SK-N-SH treated with all-trans-retinoic acid at 6 μM for 48 hours (cell line): ENCODE data around the gene ZFP64.

ENCODE experiments used
- ATAC-seq: fragments of 200-7000 bp; cut with Tn5 transposase; 3 replicates; pipeline ENCODE4 v1.9.1; 2020; ENCODE audit warnings: mild to moderate bottlenecking, moderate library complexity
- ARNTL ChIP-seq: fragments of 450-650 bp; formaldehyde crosslinking; IDR thresholded peaks from 2 replicates; pipeline ENCODE4 v1.5.0; 2020; ENCODE audit warnings: low read depth, mild to moderate bottlenecking, moderate library complexity, borderline replicate concordance
- BACH2 ChIP-seq: fragments of 250-450 bp; sonication (Bioruptor Pico); IDR thresholded peaks from 2 replicates; pipeline ENCODE4 v1.9.0; 2021; ENCODE audit warnings: mild to moderate bottlenecking, borderline replicate concordance
- CSDC2 ChIP-seq: fragments of 250-450 bp; sonication (Bioruptor Pico); IDR thresholded peaks from 2 replicates; pipeline ENCODE4 v1.5.0; 2020; ENCODE audit warnings: mild to moderate bottlenecking, moderate library complexity
- CSRNP3 ChIP-seq: fragments of 250-450 bp; sonication (Bioruptor Pico); IDR thresholded peaks from 2 replicates; pipeline ENCODE4 v1.5.1; 2021; ENCODE audit warnings: mild to moderate bottlenecking, moderate library complexity
- ESRRG ChIP-seq: fragments of 250-450 bp; sonication (Bioruptor Pico); IDR thresholded peaks from 2 replicates; pipeline ENCODE4 v1.6.1; 2021; ENCODE audit warnings: mild to moderate bottlenecking
- GLIS3 ChIP-seq: fragments of 250-450 bp; sonication (Bioruptor Pico); IDR thresholded peaks from 2 replicates; pipeline ENCODE4 v1.5.0; 2020; ENCODE audit warnings: mild to moderate bottlenecking, moderate library complexity
- ISL1 ChIP-seq: fragments of 250-450 bp; sonication (Bioruptor Pico); IDR thresholded peaks from 2 replicates; pipeline ENCODE4 v2.1.2; 2022; ENCODE audit warnings: mild to moderate bottlenecking, moderate library complexity
- OSR1 ChIP-seq: fragments of 250-450 bp; sonication (Bioruptor Pico); IDR thresholded peaks from 2 replicates; pipeline ENCODE4 v1.8.0; 2022; ENCODE audit warnings: moderate library complexity, mild to moderate bottlenecking, inconsistent platforms
- POU6F1 ChIP-seq: fragments of 250-450 bp; sonication (Bioruptor Pico); IDR thresholded peaks from 2 replicates; pipeline ENCODE4 v1.8.0; 2021; ENCODE audit warnings: low read depth, mild to moderate bottlenecking, moderate library complexity, borderline replicate concordance
- PPARA ChIP-seq: fragments of 250-450 bp; sonication (Bioruptor Pico); IDR thresholded peaks from 2 replicates; pipeline ENCODE4 v1.5.0; 2020; ENCODE audit warnings: mild to moderate bottlenecking, borderline replicate concordance
- SNAI2 ChIP-seq: fragments of 250-450 bp; sonication (Bioruptor Pico); IDR thresholded peaks from 2 replicates; pipeline ENCODE4 v1.5.0; 2020; ENCODE audit warnings: mild to moderate bottlenecking, moderate library complexity
- TCF4 ChIP-seq: fragments of 250-450 bp; sonication (Bioruptor Pico); IDR thresholded peaks from 2 replicates; pipeline ENCODE4 v1.8.0; 2021; ENCODE audit warnings: mild to moderate bottlenecking, moderate library complexity, borderline replicate concordance
- TOX ChIP-seq: fragments of 250-450 bp; sonication (Bioruptor Pico); IDR thresholded peaks from 2 replicates; pipeline ENCODE4 v1.8.0; 2021; ENCODE audit warnings: mild to moderate bottlenecking, moderate library complexity, borderline replicate concordance
- TSHZ2 ChIP-seq: fragments of 250-450 bp; sonication (Bioruptor Pico); IDR thresholded peaks from 2 replicates; pipeline ENCODE4 v1.5.0; 2020; ENCODE audit warnings: mild to moderate bottlenecking, moderate library complexity
- ZC3H10 ChIP-seq: fragments of 250-450 bp; sonication (Bioruptor Pico); IDR thresholded peaks from 2 replicates; pipeline ENCODE4 v1.5.1; 2021; ENCODE audit warnings: mild to moderate bottlenecking, moderate library complexity
- ZFP3 ChIP-seq: fragments of 250-450 bp; sonication (Bioruptor Pico); IDR thresholded peaks from 2 replicates; pipeline ENCODE4 v1.5.0; 2020; ENCODE audit warnings: mild to moderate bottlenecking, moderate library complexity
- ZFP30 ChIP-seq: fragments of 450-650 bp; formaldehyde crosslinking; IDR thresholded peaks from 2 replicates; pipeline ENCODE4 v1.5.0; 2022; ENCODE audit warnings: mild to moderate bottlenecking, moderate library complexity
- ZNF565 ChIP-seq: fragments of 450-650 bp; formaldehyde crosslinking; conservative IDR thresholded peaks from 2 replicates; pipeline ENCODE4 v1.5.0; 2020; ENCODE audit warnings: low read depth, mild to moderate bottlenecking, moderate library complexity

The ZFP64 gene

GRCh38 chr20:52210037-52210990, 18.7 kb upstream of the ZFP64 start:
- no peak for TF ChIP-seq GLIS3 (CRISPR knock-in tag)
- TF ChIP-seq SNAI2 = no peak
- ATAC-seq = no peak

GRCh38 chr20:52209154-52209571, 17.6 kb upstream of the ZFP64 start:
- no peak for ATAC-seq
- TF ChIP-seq GLIS3 (CRISPR knock-in tag) = no peak

GRCh38 chr20:52207020-52207810, 15.6 kb upstream of the ZFP64 start:
- TF ChIP-seq PPARA (CRISPR knock-in tag) (no peak), TOX (CRISPR knock-in tag) (no peak), ISL1 (CRISPR knock-in tag) (no peak)
- no peak for ATAC-seq

GRCh38 chr20:52204136-52204535, 12.6 kb upstream of the ZFP64 start:
- 0 out of 3 replicates have a peak, but pooled peaks have one; percentile 32 for ATAC-seq
- TF ChIP-seq SNAI2 (no peak), ZNF565 (CRISPR knock-in tag) (no peak), GLIS3 (CRISPR knock-in tag) (no peak), ESRRG (CRISPR knock-in tag) (no peak), TCF4 (CRISPR knock-in tag) (no peak), ZFP30 (CRISPR knock-in tag) (no peak), TOX (CRISPR knock-in tag) (no peak)

- no peak for ATAC-seq
- no peak for TF ChIP-seq ZFP3
- no peak for TF ChIP-seq ZC3H10 (CRISPR knock-in tag)
- no peak for TF ChIP-seq TOX (CRISPR knock-in tag)
- TF ChIP-seq SNAI2 = no peak
- no peak for TF ChIP-seq TSHZ2 (CRISPR knock-in tag)
- no peak for TF ChIP-seq OSR1 (CRISPR knock-in tag)
- no peak for TF ChIP-seq POU6F1 (CRISPR knock-in tag)
- TF ChIP-seq BACH2 (CRISPR knock-in tag) = no peak
- TF ChIP-seq CSDC2 (CRISPR knock-in tag) = no peak
Observed at GRCh38 chr20:52201395-52201794, 9.8 kb upstream of the ZFP64 start.

GRCh38 chr20:52200870-52201269, 9.3 kb upstream of the ZFP64 start:
- ATAC-seq = no peak
- TF ChIP-seq POU6F1 (CRISPR knock-in tag) (no peak), TSHZ2 (CRISPR knock-in tag) (no peak), TCF4 (CRISPR knock-in tag) (no peak), CSRNP3 (CRISPR knock-in tag) (no peak), ARNTL (CRISPR knock-in tag) (no peak), SNAI2 (no peak), BACH2 (CRISPR knock-in tag) (no peak), ESRRG (CRISPR knock-in tag) (no peak), OSR1 (CRISPR knock-in tag) (no peak)
